HK-2 (cell line): Measurements from ENCODE around the gene CSF2.
"Not testable (repeated sequence)": the region's sequence is repeated elsewhere in the genome, so short reads cannot be mapped to it uniquely, and the experiment has no call there.

ENCODE experiments used
- DNase-seq: peaks from one replicate; pipeline ENCODE4 v3.0.0-alpha.2; 2018; ENCODE audit not compliant: unreplicated experiment

CSF2 gene

DNA sequence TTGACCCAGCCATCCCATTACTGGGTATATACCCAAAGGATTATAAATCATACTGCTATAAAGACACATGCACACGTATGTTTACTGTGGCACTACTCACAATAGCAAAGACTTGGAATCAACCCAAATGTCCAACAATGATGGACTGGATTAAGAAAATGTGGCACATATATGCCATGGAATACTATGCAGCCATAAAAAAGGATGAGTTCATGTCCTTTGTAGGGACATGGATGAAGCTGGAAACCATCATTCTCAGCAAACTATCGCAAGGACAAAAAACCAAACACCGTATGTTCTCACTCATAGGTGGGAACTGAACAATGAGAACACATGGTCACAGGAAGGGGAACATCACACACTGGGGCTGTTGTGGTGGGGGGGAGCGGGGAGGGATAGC, 35.4 kb downstream of the CSF2 start:
- not testable (repeated sequence) for DNase-seq

DNA sequence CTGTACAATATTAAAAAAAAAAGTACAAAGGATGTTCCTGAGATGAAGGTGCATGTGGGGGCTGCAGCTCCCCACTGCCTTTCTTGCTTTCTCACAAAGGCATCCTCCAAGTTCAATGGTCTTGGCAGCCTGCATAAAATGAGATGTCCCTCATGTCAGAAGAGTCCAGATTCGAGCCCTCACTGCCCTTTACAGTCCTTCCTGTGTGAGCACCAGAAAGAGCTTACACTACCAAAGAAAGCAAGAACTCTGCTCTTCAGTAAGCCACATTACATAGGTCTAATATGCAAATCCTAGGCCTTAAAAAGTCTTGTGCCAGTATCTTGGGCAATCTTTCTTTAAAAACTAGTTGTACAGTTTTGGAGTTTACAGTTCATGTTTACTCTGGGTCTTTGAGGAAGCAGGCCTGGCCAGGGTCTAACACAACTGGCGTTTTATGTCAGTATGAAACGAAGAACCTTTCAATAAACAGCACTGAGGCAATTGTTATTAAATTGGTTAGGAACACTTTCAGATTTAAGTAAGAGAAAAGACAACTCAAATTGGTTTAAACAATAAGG, 36.0 kb downstream of the CSF2 start:
- no peak for DNase-seq

DNA sequence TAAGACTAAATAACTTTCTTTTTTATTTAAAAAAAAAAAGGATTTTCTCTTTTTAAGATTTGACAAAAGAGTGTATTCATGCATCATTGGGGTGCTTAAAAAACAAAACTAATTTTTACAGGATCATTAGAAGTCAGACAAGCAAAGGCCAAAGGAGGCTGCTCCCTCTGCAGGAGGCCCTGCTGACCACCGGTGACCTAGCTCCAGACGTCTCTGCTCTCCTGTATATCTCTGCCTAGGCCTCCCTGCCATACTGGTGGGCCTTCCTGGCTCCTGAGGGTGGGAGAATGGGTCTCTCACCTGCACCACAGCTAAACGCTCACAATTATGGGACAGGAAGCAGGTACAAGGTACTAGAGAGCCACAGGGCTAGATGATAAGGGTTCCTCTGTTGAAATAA, 36.6 kb downstream of the CSF2 start:
- DNase-seq, result no peak

DNA sequence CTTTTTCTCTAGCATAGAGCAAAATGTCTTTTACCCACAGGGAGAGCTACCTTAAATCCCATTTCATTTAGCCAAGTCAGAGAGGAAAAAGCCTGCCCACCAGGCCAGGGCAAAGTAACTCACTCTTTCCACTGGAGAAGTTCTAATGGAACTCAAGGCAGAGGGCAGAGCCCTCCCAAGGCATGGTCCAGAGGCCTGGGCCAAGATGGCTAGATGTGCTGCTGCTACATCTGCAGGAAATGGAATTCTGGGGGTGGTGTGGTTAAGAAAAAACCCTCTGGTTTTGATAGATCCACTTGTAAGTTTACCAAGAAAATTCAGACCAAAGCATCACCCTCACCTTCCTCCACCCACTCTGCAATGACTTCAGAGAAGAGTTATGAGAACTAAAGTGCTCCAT, 37.3 kb downstream of the CSF2 start:
- no peak for DNase-seq

DNA sequence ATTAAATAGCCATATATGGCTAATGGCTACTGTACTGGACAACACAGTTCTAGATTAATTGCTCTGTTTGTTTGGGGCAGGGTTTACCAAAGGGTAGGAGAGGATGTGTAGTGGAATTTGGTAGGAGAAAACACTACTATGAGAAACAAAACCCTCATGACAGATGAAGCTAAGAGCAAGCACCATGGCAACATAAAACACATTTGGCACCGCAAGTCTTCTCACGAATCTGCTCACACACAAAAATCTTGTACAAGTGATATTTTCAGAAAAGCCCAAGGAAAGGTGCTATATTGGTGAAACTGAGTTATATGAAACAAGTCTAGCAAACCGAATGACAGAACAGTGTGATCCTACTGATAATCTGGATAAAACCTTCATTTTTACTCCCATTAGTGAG, 38.5 kb downstream of the CSF2 start:
- no peak for DNase-seq

DNA sequence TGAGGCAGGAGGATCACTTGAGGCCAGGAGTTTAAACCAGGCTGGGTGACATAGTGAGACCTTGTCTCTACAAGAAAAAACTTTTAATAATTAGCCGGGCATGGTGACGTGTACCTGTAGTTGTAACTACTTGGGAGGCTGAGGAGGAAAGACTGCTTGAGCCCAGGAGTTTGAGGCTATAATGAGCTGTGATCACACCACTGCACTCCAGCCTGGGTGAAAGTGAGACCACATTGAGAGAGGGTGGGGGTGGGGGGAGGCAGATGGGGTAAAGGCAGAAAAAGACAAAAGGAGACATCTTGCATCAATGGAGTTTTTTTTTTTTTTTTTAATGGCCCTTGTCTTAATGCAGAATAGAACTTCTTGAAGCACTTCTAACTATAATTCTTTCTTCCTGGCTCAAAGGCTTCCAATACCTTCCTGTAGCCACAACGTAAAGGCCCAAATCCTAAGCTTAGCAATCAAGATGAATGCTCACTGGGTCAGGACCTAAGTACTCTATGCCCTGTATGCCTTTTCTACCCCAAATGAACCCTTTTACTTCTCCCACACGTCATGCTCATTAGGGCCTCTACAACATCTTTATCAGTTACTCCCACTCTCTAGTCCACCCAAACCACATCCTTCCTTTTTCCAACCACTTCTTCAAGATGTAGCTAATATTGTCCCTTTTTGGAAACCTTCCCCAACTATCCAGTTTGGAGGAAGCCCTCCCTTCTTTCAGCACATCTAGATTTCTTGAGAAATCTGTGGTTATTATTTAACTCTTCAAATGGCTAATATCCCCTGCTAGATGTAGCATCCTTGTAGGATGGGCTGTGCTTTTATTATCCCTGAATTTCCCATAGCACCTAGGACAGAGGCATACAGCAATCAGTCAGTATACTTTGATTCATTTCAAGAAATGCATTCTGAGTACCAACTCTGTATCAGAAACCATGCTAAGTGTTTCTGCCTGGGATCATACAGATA, 40.8 kb downstream of the CSF2 start:
- DNase-seq, result no peak

DNA sequence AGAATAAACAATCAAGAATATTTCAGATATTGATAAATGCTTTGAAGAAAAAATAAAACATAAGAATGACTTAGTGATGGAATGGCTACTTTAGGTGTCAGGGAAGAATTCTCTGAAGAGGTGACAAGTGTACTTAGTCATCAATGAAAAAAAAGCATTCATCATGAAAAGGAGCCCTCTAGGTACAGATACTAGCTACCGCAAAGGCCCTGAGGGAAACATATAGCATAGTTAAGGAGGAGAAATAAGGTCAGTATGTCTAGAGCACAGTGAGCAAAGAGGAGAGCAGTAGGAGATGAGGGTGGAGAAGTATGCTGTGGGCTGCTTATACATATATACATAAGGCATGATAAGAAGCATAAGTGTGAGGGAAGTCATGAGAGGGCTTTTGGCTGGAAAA, 41.8 kb downstream of the CSF2 start:
- no peak for DNase-seq

DNA sequence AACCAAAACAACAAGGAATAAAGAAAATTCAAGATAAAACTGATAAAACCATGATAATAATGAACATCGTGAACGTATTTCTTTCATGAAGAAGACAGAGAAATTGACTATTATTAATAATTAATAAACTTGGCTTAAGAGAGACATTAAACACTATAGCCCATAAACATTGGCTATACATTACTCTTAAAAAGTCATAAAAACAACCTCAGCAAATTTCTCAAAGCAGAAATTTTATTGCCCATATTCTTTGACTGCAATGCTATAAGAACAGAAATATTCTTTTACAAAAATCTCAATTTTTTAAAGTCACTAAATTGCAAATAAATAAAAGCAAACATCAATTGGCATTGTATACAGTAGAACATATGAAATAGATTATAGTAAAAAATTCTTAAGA, 42.5 kb downstream of the CSF2 start:
- no peak for DNase-seq

DNA sequence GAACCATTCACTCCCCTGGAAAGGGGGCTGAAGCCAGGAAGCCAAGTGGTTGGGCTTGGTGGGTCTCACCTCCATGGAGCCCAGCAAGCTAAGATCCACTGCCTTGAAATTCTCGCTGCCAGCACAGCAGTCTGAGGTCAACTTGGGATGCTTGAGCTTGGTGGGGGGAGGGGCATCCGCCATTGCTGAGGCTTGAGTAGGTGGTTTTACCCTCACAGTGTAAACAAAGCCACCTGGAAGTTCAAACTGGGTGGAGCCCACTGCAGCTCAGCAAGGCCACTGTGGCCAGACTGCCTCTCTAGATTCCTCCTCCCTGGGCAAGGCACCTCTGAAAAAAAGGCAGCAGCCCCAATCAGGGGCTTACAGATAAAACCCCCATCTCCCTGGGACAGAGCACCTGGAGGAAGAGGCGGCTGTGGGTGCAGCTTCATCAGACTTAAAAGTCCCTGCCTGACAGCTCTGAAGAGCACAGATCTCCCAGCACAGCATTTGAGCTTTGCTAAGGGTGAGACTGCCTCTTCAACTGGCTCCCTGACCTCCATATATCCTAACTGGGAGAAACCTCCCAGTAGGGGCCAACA, 43.4 kb downstream of the CSF2 start:
- DNase-seq, result not testable (repeated sequence)

DNA sequence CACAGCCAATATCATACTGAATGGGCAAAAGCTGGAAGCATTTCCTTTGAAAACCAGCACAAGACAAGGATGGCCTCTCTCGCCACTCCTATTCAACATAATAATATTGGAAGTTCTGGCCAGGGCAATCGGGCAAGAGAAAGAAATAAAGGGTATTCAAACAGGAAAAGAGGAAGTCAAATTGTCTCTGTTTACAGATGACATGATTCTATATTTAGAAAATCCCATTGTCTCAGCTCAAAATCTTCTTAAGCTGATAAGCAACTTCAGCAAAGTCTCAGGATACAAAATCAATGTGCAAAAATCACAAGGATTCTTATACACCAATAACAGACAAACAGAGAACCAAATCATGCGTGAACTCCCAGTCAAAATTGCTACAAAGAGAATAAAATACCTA, 47.1 kb downstream of the CSF2 start:
- not testable (repeated sequence) for DNase-seq

DNA sequence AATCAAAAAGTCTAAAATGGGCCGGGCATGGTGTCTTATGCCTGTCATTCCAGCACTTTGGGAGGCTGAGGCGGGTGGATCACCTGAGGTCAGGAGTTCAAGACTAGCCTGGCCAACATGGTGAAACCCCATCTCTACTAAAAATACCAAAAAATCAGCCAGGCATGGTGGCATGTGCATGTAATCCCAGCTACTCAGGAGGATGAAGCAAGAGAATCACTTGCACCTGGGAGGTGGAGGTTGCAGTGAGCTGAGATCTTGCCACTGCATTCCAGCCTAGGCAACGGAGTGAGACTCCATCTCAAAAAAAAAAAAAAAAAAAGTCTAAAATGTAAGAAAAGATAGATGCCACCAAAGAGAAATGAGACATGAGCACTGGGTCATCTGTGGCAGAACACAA, 49.4 kb downstream of the CSF2 start:
- not testable (repeated sequence) for DNase-seq

DNA sequence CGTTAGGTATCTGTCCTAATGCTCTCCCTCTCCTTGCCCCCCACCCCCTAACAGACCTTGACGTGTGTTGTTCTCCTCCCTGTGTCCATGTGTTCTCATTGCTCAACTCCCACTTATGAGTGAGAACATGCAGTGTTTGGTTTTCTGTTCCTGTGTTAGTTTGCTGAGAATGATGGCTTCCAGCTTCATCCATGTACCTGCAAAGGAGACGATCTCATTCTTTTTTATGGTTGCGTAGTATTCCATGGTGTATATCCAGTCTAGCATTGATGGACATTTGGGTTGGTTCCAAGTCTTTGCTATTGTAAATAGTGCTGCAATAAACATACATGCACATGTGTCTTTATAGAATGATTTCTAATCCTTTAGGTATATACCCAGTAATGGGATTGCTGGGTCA, 50.0 kb downstream of the CSF2 start:
- not testable (repeated sequence) for DNase-seq
